HepG2 (cell line): Measurements from ENCODE around the gene EFNA4. TPM values are rescaled to one million over a fixed set of nuclear protein-coding genes. Genes with fewer than 3 reads are reported as not detected.

Source experiments
- CENPBD1 ChIP-seq: sonication (generic); formaldehyde crosslinking; IDR thresholded peaks from 2 replicates; pipeline ENCODE4 v1.8.0; 2022; ENCODE audit warnings: missing genetic modification reagents, low read depth, mild to moderate bottlenecking, borderline replicate concordance
- FOXJ3 ChIP-seq: sonication (generic); formaldehyde crosslinking; IDR thresholded peaks from 2 replicates; pipeline ENCODE4 v1.4.0; 2020; ENCODE audit warnings: missing genetic modification reagents, mild to moderate bottlenecking, borderline replicate concordance
- FOXK2 ChIP-seq: fragments of 450-650 bp; IDR thresholded peaks from 2 replicates; pipeline ENCODE4 v1.6.1; 2016
- KIAA2018 ChIP-seq: sonication (generic); formaldehyde crosslinking; IDR thresholded peaks from 2 replicates; pipeline ENCODE4 v1.5.0; 2020; ENCODE audit warnings: mild to moderate bottlenecking, missing genetic modification reagents, borderline replicate concordance
- ZBTB10 ChIP-seq: sonication (generic); formaldehyde crosslinking; IDR thresholded peaks from 2 replicates; pipeline ENCODE4 v1.4.0; 2020; ENCODE audit warnings: missing genetic modification reagents, borderline replicate concordance
- ZKSCAN8 ChIP-seq: IDR thresholded peaks from 2 replicates; pipeline ENCODE4 v1.6.1; 2016; ENCODE audit warnings: borderline replicate concordance, missing genetic modification reagents, missing compliant biosample characterization
- ZNF230 ChIP-seq: sonication (generic); formaldehyde crosslinking; IDR thresholded peaks from 2 replicates; pipeline ENCODE4 v1.4.0; 2020; ENCODE audit warnings: mild to moderate bottlenecking, missing genetic modification reagents
- ZNF367 ChIP-seq: sonication (generic); formaldehyde crosslinking; IDR thresholded peaks from 2 replicates; pipeline ENCODE4 v1.4.0; 2020; ENCODE audit warnings: missing genetic modification reagents, borderline replicate concordance
- ZNF569 ChIP-seq: sonication (generic); formaldehyde crosslinking; IDR thresholded peaks from 2 replicates; pipeline ENCODE4 v1.5.0; 2020; ENCODE audit warnings: mild to moderate bottlenecking, missing genetic modification reagents, moderate library complexity, borderline replicate concordance
- ZNF616 ChIP-seq: sonication (generic); formaldehyde crosslinking; IDR thresholded peaks from 2 replicates; pipeline ENCODE4 v1.5.0; 2020; ENCODE audit warnings: low read depth, mild to moderate bottlenecking, missing genetic modification reagents
- ZNF687 ChIP-seq: sonication (generic); formaldehyde crosslinking; IDR thresholded peaks from 2 replicates; pipeline ENCODE4 v1.5.1; 2020; ENCODE audit warnings: mild to moderate bottlenecking, missing genetic modification reagents, moderate library complexity
- ZNF7 ChIP-seq: IDR thresholded peaks from 2 replicates; pipeline ENCODE4 v1.6.1; 2016; ENCODE audit warnings: missing biosample characterization, missing genetic modification reagents
- polyA plus RNA-seq, 8 experiments: library from polyadenylated mRNA; depleted of rRNA in 3 of 8; stranded (reverse) in 7 of 8; unstranded in 1 of 8; fragments of >200 nt; fragmentation: Illumina TruSeq in 4 of 8; extraction: Trizol in 4 of 8; gene quantifications; 2 replicates each; pipeline versions ENCODE4 v1.2.1 to v1.2.3, GENCODE V29; 2011 to 2016; ENCODE audit warnings: low read depth in 4 of 8, missing spikeins in 1 of 8, mixed read lengths in 1 of 8; ENCODE audit not compliant: insufficient read depth in 1 of 8
- total RNA-seq, 5 experiments: library from RNA; depleted of rRNA; stranded (reverse); fragments of >200 nt; fragmentation: Illumina TruSeq; extraction: Trizol; gene quantifications; 2 replicates each; pipeline ENCODE4 v1.2.3, GENCODE V29; 2016; ENCODE audit warnings: low read depth in 1 of 5

Gene EFNA4
- total and polyA plus RNA-seq, 2 of the 13 experiments (the other 11 are each of a cell fraction or from before 2014, with no cell fraction given), result 12.0 to 17.2 TPM

GRCh38 chr1:155070721-155071569 lies 7.4 kb downstream of the EFNA4 start (continued):
- TF ChIP-seq KIAA2018 (CRISPR knock-in tag), result no peak
- TF ChIP-seq ZNF687 (CRISPR knock-in tag), result peak; percentile 86
- no peak for TF ChIP-seq FOXJ3 (CRISPR knock-in tag)
- TF ChIP-seq ZNF7 (CRISPR knock-in tag), result no peak
- no peak for TF ChIP-seq ZKSCAN8 (CRISPR knock-in tag)
- no peak for TF ChIP-seq ZNF367
- no peak for TF ChIP-seq CENPBD1 (CRISPR knock-in tag)
- no peak for TF ChIP-seq ZNF569 (CRISPR knock-in tag)
- no peak for TF ChIP-seq ZNF230 (CRISPR knock-in tag)
- no peak for TF ChIP-seq FOXK2
- no peak for TF ChIP-seq ZNF616 (CRISPR knock-in tag)
- no peak for TF ChIP-seq ZBTB10 (CRISPR knock-in tag)
